ENCODE results near the gene SCAMP4. TPM values are rescaled to one million over a fixed set of nuclear protein-coding genes. Genes with fewer than 3 reads are reported as not detected.

Gene SCAMP4
- total RNA-seq, 2 experiments from 2014 or later = 31.0 to 35.0 TPM

Other genes with a start within 250 kb of the SCAMP4 start
- not detected for gene ONECUT3, start 151.9 kb upstream of the SCAMP4 start, total RNA-seq
- gene ATP8B3, start 93.1 kb upstream of the SCAMP4 start, total RNA-seq = 1 to 10 TPM; 2.3 to 2.7 TPM
- 10 to 100 TPM; 53.1 to 54.2 TPM for gene REXO1, start 56.9 kb upstream of the SCAMP4 start, total RNA-seq
- 10 to 100 TPM; 37.9 to 39.0 TPM for gene KLF16, start 41.8 kb upstream of the SCAMP4 start, total RNA-seq
- 100 to 1,000 TPM in 1 of 2 experiments, 10 to 100 TPM in 1; 98.7 to 106 TPM for gene ABHD17A, start 19.9 kb upstream of the SCAMP4 start, total RNA-seq
- gene ADAT3, start within 50 bp of the SCAMP4 start, total RNA-seq = 1 to 10 TPM; 5.7 to 5.9 TPM
- 10 to 100 TPM; 50.7 to 51.1 TPM for gene CSNK1G2, start 35.8 kb downstream of the SCAMP4 start, total RNA-seq
- gene BTBD2, start 110.3 kb downstream of the SCAMP4 start, total RNA-seq = 10 to 100 TPM; 22.1 to 26.2 TPM
- gene MKNK2, start 145.8 kb downstream of the SCAMP4 start, total RNA-seq = 100 to 1,000 TPM; 230 to 232 TPM
- 100 to 1,000 TPM; 147 to 153 TPM for gene MOB3A, start 190.9 kb downstream of the SCAMP4 start, total RNA-seq
- 10 to 100 TPM; 12.4 to 12.6 TPM for gene IZUMO4, start 191.5 kb downstream of the SCAMP4 start, total RNA-seq
- gene AP3D1, start 246.2 kb downstream of the SCAMP4 start, total RNA-seq = 10 to 100 TPM; 92.0 to 96.0 TPM